KMS-11 (cell line): ENCODE measurements around the gene SLC18A3.

Experiments used
- H2AFZ ChIP-seq: fragments of 200-600 bp; sonication (generic); 2 replicates; pipeline ENCODE4 v1.6.1; 2016; ENCODE audit warnings: antibody characterized with exemption, mixed run types, low read depth
- H3K27ac ChIP-seq: fragments of 200-600 bp; sonication (generic); 2 replicates; pipeline ENCODE4 v1.6.1; 2016; ENCODE audit warnings: mild to moderate bottlenecking, mixed run types
- H3K27me3 ChIP-seq: fragments of 200-600 bp; sonication (generic); 2 replicates; pipeline ENCODE4 v1.6.1; 2017; ENCODE audit warnings: mild to moderate bottlenecking, low read depth, mixed run types, moderate library complexity; ENCODE audit not compliant: insufficient read depth
- H3K36me3 ChIP-seq: fragments of 200-600 bp; sonication (generic); 2 replicates; pipeline ENCODE4 v1.6.1; 2017; ENCODE audit warnings: mild to moderate bottlenecking, mixed run types; ENCODE audit not compliant: insufficient read depth
- H3K4me1 ChIP-seq: fragments of 200-600 bp; sonication (generic); 2 replicates; pipeline ENCODE4 v1.6.1; 2016; ENCODE audit warnings: mild to moderate bottlenecking, low read depth, mixed run types; ENCODE audit not compliant: poor library complexity, severe bottlenecking
- H3K4me2 ChIP-seq: fragments of 200-600 bp; sonication (generic); 2 replicates; pipeline ENCODE4 v1.7.0; 2016; ENCODE audit warnings: mild to moderate bottlenecking, mixed run types
- H3K4me3 ChIP-seq: fragments of 200-600 bp; sonication (generic); IDR thresholded peaks from 2 replicates; pipeline ENCODE4 v1.6.1; 2017; ENCODE audit warnings: low read depth, low read length, mixed read lengths; ENCODE audit not compliant: insufficient read depth
- H3K79me2 ChIP-seq: fragments of 200-600 bp; sonication (generic); 2 replicates; pipeline ENCODE4 v1.6.1; 2016; ENCODE audit warnings: low read depth, mixed run types; ENCODE audit not compliant: insufficient read depth
- H3K9ac ChIP-seq: fragments of 200-600 bp; sonication (generic); 2 replicates; pipeline ENCODE4 v1.6.1; 2016; ENCODE audit warnings: mild to moderate bottlenecking, mixed run types
- H4K20me1 ChIP-seq: fragments of 200-600 bp; sonication (generic); 2 replicates; pipeline ENCODE4 v1.6.1; 2016; ENCODE audit warnings: mild to moderate bottlenecking, mixed run types; ENCODE audit not compliant: insufficient read depth
- CTCF ChIP-seq: fragments of 200-600 bp; sonication (generic); conservative IDR thresholded peaks from 2 replicates; pipeline ENCODE4 v1.6.1; 2017; ENCODE audit warnings: low read depth, mild to moderate bottlenecking, antibody characterized with exemption, low read length, moderate library complexity, mixed read lengths

SLC18A3 gene

DNA sequence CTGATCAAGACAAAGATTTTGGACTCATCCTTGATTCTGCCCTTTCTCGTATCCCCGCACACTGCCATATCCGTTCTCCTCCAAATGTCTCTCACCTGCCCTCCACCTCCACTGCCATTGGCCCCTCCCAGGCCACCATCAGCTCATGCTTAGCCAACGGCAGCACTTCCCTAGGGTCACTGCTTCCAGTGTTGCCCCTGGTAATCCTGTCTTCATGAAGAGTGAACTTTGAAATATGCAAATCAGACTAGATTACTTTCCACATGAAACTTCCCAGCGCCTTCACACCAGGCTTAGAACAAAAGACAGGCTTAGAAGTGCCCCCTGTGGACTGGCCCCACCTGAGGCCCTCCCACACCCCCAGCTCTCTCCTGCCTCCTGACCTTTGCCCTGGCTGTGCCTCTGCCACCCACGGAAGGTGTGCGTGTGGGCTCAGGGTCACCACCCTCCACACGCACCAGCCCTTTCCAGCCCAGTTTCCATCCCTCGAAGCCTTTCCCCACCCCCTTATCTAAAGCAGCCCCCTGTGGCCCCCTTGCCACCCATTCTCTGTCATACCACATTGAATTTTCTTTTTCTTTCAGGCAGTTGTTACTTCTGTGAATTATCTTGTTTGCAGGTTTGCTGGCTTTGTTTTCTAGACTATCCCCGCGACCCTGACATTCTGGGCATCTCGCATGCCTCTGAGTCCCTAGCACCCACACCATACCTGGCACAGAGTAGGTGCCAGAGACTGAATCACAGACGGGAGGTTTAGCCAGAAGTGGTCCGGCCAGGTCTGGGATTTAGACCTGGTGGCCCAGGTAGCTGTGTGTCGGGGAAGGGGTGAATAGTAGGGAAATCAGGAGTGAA is 42.5 kb downstream of the SLC18A3 start:
- H3K36me3 ChIP-seq = no peaks in the 10 kb centered on the region
- H4K20me1 ChIP-seq = no peaks in the 10 kb centered on the region
- no peak for TF ChIP-seq CTCF
- H3K27ac ChIP-seq = no peak overlapping the region
- no peak overlapping the region for H3K4me3 ChIP-seq
- peaks cover 9% of the 10 kb centered on the region for H3K4me1 ChIP-seq
- no peaks in the 10 kb centered on the region for H3K27me3 ChIP-seq
- H3K9ac ChIP-seq = no peak overlapping the region
- H2AFZ ChIP-seq = no peak overlapping the region
- H3K4me2 ChIP-seq = no peak overlapping the region
- H3K79me2 ChIP-seq = no peaks in the 10 kb centered on the region

GRCh38 chr10:49653273-49653929 is 43.3 kb downstream of the SLC18A3 start:
- TF ChIP-seq CTCF = no peak
- no peak overlapping the region for H3K4me3 ChIP-seq
- H3K36me3 ChIP-seq = no peaks in the 10 kb centered on the region
- peaks cover 14% of the 10 kb centered on the region for H3K4me1 ChIP-seq
- no peak overlapping the region for H3K4me2 ChIP-seq
- H3K27me3 ChIP-seq = no peaks in the 10 kb centered on the region
- H3K27ac ChIP-seq = no peak overlapping the region
- H2AFZ ChIP-seq = no peak overlapping the region
- H3K9ac ChIP-seq = no peak overlapping the region
- no peaks in the 10 kb centered on the region for H3K79me2 ChIP-seq
- no peaks in the 10 kb centered on the region for H4K20me1 ChIP-seq

GRCh38 chr10:49654036-49654693 is 44.1 kb downstream of the SLC18A3 start:
- Histone ChIP-seq H3K4me3 (no peak overlapping the region), H3K4me1 (peaks cover 14% of the 10 kb centered on the region), H3K9ac (no peak overlapping the region), H3K27ac (no peak overlapping the region), H3K79me2 (no peaks in the 10 kb centered on the region), H3K36me3 (no peaks in the 10 kb centered on the region), H4K20me1 (no peaks in the 10 kb centered on the region), H3K27me3 (no peaks in the 10 kb centered on the region), H3K4me2 (no peak overlapping the region), H2AFZ (no peak overlapping the region)
- no peak for TF ChIP-seq CTCF

- Histone ChIP-seq H3K4me3 (no peak overlapping the region), H3K36me3 (no peaks in the 10 kb centered on the region), H3K4me1 (peaks cover 14% of the 10 kb centered on the region), H2AFZ (no peak overlapping the region), H4K20me1 (no peaks in the 10 kb centered on the region), H3K27ac (no peak overlapping the region), H3K4me2 (no peak overlapping the region), H3K79me2 (no peaks in the 10 kb centered on the region), H3K9ac (no peak overlapping the region), H3K27me3 (no peaks in the 10 kb centered on the region)
- no peak for TF ChIP-seq CTCF
These were observed 45.0 kb downstream of the SLC18A3 start for GRCh38 chr10:49655099-49655498.
